Measurements from ENCODE around the gene COG4.

COG4 gene

DNA sequence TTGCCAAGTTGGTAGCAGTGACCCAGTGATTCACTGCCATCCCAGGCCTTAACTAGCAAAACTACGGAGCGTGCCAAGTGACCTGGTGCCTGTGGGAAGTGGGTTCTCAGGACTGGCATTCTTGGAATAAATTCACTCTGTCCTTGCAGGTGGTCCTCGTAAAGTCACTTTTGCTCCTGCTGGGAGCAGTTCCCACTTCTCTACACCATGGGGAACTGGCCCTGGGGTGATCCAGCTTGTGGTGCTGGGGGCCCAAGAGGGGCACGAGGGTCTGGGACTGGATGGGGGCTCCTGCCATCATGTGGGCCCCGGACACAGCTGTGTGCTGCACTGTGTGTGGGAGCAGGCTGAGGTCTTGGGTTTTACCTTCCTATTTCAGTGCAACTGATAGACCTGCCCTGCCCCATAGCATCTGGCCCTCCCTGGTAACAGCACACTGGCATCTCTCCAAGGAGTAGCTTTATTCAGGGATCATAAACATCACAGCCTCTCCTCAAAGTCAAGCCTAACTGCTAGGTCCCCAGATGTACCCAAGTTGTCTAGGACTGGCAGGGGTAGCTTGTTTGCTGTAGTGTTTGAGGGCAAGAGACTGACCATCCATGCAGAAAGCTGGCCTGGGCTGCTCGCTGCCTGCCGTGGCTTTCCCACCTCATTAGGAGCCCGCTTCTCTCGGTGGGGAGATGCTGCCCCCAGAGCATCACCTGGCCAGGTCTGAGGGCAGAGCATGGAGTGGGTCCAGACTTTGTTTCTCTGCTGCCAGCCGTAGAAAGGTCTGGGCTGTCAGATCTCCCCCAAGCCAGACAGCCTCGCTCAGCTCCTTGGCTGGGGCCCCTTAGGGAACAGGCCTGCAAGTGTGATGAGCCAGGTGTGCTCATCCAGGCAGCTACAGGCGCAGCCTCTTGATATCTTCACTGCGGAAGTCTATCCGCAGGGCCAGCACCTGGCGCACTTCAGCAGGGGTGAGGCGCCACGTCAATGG, 42.9 kb downstream of the COG4 start:
- no peak for DNase-seq (ENCODE audit: low read depth in 2 of 2)

DNA sequence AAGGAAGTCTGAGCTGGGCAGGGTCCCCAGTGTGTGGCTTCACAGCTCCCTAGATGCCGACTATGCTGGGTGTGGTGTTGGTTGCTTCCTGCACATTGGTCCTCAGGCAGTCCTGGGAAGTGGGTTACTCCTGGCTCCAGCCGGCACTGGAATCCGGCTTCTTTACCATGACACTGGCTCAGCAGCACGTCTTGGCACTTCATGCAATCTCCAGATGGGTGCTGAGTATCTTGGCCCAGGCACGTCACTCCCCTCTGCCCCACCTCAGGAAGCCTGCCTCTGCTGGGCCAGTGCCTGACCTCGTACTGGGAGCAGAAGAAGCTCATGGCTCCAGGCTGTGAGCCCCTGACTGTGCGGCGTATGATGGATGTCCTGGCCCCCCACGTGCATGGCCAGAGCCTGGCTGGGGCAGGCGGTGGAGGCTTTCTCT, 44.4 kb downstream of the COG4 start:
- DNase-seq (ENCODE audit: low read depth in 2 of 2) = no peak

DNA sequence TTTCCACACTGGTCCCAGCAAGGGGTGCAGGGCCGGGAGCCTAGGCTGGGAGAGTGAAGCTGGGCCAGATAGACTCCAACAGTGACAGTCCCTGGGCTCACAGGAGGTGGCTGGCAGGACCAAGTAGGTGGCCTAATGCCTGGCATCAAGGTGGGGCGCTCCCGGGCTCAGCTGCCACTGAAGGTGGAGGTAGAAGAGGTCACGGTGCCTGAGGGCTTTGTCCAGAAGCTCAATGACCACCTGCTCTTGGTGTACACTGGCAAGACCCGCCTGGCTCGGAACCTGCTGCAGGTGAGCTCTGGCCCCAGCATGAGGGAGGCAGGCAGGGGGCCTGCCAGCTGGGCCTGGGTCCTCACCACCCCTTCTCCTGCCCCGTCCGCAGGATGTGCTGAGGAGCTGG, 45.2 kb downstream of the COG4 start:
- DNase-seq (ENCODE audit: low read depth in 2 of 2) = no peak

DNA sequence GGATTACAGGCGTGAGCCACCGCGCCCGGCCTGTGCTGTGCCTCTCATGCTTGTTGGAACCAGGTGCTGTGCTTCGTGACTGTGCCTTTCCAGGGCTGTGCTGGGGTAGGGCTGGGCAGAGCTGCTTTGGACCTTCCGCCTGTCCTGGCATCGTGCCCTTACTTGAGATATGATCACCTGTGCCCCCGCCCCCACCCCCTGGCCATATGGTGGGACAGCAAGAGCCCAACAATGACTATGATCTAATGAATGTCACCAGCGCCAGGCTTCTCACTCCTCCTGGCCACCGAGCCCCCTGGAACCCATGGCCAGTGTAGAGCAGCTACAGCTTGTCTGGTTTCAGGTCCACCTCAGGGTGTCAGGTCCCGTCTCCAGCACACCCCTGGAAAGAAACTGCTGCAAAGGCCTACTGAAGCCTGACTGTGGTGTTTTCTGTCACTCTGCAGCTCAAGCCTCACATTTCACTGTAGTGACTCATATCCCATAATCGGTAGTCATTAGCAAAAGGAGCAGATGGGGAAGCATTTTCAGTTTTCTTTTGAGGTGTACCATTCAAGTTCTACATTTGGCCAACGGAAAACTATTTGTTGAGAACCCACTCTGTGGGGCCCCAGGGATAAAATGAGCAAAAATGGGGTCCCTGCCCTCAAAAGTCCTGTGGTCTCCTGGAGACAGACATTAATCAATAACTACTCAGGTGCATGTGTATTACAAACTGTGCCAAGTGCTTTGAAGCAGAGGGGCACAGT, 46.9 kb downstream of the COG4 start:
- DNase-seq (ENCODE audit: low read depth in 2 of 2) = no peak

DNA sequence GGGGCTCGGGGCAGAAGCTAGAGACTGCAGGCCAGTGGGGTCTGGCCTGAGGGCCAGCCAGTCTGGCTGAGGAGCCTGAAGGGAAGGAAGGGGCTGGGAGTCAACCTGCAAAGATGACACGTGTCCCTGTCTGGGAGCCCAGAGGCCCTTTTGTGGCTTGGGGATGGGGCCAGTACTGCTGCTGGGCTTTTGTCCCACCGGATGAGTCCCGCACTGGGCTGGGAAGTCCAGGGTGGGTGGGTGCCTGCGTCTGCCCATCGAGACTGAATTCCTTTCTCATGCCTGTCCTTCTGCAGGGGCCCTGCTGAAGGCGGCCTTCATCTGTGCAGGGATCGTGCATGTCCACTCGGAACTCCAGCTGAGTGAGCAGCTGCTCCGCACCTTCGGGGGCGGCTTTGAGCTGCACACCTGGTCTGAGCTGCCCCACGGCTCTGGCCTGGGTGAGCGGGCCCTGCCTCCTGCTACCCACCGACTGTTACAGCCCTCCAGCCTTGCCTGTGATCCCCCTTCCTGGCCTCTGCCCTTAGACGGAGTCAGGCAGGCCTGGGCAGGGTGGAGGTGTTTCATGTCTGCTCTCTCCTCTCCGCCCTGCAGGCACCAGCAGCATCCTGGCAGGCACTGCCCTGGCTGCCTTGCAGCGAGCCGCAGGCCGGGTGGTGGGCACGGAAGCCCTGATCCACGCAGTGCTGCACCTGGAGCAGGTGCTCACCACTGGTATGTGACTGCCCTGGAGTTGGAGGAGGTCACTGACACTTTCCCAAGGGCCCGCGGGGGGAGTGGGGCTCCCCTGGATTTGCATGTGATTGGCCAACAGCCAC, 48.1 kb downstream of the COG4 start:
- no peak for DNase-seq (ENCODE audit: low read depth in 2 of 2)

DNA sequence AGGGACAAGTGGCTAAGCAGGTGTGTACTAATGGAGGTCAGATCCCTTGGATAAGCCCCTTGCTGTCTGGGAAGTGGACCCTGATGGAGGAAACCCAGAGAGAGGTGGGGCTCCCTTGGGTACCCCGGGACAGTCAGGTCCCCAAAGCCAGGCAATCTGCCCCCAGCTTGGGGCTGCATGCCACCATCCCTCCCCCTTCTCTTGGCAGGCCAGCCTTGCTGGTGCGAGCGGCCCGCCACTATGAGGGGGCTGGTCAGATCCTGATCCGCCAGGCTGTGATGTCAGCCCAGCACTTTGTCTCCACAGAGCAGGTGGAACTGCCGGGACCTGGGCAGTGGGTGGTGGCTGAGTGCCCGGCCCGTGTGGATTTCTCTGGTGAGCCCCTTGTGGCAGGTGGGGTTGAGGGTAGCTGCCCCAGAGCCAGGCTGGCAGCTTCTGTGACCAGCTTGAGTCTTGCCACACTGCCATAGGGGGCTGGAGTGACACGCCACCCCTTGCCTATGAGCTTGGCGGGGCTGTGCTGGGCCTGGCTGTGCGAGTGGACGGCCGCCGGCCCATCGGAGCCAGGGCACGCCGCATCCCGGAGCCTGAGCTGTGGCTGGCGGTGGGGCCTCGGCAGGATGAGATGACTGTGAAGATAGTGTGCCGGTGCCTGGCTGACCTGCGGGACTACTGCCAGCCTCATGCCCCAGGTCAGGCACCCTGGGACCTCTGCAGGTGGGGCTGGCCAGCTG, 48.9 kb downstream of the COG4 start:
- no peak for DNase-seq (ENCODE audit: low read depth in 2 of 2)

DNA sequence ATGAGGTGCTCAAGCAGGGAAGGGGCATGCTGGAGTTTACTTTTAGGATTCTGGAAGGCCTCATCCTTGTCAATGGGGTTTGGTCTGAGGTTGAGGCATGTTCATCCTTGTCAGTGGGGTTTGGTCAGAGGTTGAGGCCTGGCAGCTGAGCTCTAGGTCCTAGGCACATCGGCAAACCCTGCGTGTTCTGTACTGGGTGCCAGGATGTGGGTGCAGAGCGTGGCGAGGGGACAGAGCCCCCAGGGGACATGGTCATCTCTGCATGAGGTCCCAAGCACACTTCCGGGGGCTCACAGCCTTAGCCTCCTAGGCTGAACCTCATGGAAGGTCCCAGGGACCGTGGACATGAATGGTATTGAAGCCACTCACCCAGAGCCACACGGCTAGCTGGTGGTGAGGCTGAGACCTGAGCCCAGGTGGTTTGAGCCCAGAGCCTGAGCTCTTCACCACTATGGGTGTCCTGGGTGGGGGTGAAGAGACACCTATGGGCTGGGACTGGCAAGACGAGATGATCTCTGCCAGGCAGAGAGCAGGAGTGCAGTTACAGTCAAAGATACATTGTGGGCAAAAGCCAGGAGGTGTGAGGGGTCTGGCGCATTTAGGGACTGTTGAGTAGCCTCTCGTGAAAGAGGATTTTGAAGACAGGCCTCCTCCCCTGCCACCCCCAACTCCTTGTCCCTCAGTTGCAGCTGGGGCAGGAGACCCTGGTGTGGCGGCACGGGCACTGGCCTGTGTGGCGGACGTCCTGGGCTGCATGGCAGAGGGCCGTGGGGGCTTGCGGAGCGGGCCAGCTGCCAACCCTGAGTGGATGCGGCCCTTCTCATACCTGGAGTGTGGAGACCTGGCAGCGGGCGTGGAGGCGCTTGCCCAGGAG, 49.7 kb downstream of the COG4 start:
- DNase-seq (ENCODE audit: low read depth in 2 of 2) = no peak

DNA sequence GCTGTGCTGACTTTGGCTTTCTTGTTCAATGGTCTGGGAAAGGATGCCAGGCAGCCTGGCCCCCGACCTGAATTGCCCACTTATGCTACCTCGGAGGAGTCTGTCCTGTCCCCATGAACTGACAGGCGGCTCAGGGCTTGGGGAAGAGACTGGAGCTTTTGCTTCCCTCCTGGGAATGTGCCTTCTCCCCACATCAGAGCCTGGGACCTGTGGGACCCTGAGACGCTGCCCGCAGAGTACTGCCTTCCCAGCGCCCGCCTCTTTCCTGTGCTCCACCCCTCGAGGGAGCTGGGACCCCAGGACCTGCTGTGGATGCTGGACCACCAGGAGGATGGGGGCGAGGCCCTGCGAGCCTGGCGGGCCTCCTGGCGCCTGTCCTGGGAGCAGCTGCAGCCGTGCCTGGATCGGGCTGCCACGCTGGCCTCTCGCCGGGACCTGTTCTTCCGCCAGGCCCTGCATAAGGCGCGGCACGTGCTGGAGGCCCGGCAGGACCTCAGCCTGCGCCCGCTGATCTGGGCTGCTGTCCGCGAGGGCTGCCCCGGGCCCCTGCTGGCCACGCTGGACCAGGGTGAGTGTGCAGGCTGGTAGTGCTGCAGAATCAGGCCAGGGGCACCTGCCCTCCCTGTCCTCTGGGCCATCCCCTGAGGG, 50.4 kb downstream of the COG4 start:
- DNase-seq (ENCODE audit: low read depth in 2 of 2) = no peak

DNA sequence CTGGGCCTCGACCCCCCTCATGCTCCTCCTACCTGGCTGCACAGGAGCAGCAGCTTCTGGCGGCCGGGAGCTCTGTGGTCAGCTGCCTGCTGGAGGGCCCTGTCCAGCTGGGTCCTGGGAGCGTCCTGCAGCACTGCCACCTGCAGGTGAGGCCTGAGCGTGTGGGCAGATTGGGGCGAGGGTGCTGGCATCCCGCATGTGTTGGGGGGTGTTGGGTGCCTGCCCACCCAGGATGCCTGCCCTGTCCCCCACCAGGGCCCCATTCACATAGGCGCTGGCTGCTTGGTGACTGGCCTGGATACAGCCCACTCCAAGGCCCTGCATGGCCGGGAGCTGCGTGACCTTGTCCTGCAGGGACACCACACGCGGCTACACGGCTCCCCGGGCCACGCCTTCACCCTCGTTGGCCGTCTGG, 52.4 kb downstream of the COG4 start:
- no peak for DNase-seq (ENCODE audit: low read depth in 2 of 2)

DNA sequence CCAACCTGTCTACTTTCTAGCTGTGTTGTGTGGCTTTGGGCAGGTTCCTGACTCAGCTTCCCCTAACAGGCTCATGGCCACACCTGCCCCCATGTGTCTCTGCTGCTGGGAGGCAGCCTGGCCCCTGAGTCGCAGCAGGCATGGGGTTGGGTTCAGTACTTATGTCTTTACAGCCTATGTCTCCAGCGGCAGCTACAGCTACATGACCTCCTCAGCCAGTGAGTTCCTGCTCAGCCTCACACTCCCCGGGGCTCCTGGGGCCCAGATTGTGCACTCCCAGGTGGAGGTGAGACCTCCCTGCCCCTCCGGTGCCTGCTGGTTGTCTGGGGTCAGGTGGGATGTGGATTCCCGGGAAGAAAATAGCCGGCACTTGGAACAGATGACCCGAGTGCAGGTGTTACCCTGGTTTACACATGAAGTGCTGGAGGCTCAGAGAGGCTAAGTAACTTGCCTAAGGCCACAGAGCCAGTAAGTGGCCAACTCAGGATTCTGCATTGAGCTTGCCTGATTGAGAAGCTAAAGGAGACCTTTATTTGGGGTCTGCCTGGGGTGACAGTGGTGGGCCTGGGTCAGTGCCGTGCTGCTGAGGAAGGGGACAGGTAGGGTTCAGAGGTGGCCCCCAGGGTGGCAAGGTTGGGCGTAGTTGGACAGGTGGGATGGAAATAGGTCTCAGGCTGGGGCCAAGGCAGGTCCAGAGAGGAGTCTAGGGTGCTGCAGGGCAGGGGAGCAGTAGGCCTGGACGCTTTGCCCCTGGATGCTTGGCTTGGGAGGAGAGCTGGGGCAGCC, 53.0 kb downstream of the COG4 start:
- no peak for DNase-seq (ENCODE audit: low read depth in 2 of 2)

DNA sequence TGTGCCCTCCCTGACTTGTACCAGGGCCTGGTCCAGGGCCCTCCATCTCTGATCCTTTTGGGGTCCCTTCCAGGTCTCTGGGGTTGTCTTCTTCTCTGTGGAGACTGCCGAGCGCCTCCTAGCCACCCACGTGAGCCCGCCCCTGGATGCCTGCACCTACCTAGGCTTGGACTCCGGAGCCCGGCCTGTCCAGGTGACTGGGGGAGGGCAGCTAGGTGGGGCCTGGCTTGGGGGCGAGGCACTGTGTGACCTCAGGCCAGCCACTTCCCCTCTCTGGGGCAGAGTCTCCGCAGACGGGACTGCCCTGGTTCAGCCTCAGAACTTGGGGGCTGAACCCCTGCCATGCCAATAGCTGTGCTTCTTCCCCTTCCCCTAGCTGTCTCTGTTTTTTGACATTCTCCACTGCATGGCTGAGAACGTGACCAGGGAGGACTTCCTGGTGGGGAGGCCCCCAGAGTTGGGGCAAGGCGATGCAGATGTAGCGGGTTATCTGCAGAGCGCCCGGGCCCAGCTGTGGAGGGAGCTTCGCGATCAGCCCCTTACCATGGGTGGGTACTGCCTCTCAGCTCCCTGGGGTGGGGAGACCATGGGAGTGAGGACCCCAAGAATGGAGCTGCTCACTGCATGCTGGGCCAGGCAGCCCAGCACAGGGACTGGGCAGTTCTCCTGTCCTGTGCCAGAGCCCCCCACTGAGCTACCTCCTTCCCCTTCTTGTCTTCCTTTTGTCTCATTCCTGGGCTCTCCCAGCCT, 54.4 kb downstream of the COG4 start:
- DNase-seq (ENCODE audit: low read depth in 2 of 2) = no peak

DNA sequence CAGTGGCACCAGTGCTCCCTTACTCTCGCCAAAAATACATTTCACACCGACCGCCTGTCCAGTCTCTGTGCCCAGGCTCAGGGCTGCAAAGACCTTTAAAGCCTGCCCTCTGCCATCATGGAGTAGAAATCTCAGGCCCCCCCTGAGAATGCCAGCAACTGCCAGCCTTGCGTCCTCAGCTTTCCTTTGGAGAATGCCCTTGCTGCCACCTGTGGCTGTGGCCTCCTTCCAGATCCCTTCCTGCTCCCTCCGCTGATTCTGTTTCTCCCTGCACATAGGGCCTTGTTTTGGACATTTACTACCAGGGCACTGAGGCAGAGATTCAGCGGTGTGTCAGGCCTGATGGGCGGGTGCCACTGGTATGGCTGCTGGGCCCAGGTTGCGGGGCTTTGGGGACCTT, 55.7 kb downstream of the COG4 start:
- DNase-seq (ENCODE audit: low read depth in 2 of 2) = no peak

DNA sequence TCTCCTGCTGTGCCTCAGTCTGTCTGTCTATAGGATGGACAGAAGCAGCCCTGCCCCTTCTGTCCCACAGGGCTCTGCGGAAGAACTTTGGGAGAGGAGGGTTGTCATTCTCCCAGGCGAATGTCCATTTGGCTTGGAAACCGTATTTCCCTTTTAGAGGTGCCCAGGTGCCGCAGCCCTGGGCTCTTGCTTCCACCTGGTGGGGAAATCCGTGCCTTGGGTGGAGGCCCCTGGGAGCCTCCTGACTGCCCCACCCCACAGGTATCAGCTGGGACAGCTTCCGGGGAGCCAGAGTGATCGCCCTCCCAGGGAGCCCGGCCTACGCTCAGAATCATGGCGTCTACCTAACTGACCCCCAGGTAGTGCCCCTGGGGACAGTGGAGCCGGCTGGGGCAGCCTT, 56.2 kb downstream of the COG4 start:
- DNase-seq (ENCODE audit: low read depth in 2 of 2) = no peak

DNA sequence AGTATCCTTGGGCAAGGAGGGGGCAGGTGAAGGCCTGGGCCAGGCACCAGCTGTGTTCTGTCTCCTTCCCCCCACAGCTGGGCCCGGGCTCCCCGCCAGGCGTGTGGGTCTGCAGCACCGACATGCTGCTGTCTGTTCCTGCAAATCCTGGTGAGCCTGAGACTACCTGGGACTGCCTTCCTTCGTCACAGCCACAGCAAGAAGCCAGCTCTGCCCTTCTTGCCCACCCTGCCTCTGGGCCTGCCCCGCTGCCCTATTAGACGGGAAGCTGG, 56.6 kb downstream of the COG4 start:
- DNase-seq (ENCODE audit: low read depth in 2 of 2) = no peak

DNA sequence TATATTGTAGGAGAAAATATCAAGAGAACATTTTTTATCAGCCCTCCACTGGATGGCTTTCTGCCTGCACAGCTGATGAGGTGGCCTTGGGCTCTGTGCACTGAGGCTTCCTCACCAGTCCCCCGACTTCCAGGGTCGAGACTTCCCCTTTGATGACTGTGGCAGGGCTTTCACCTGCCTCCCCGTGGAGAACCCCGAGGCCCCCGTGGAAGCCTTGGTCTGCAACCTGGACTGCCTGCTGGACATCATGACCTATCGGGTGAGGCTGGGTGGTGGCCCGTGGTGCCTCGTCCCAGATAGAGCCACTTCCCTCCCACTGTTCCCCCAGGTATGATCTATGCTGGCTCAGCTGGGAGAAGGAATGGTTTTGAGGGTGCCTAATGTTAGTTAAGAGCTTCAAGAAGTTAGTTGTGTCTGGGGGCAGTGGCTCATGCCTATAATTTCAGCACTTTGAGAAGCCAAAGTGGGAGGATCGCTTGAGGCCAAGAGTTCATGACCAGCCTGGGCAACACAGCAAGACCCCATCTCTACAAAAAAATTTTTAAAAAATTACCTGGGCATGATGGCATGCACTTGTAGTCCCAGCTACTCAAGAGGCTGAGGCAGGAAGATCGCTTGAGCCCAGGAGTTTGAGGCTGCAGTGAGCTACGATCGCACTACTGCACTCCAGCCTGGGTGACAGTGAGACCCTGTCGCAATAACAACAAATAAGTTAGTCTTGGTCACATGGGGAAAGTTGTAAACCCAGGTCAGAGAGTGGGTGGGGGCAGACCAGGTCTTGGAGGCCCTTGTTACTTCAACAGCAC, 57.2 kb downstream of the COG4 start:
- no peak for DNase-seq (ENCODE audit: low read depth in 2 of 2)

DNA sequence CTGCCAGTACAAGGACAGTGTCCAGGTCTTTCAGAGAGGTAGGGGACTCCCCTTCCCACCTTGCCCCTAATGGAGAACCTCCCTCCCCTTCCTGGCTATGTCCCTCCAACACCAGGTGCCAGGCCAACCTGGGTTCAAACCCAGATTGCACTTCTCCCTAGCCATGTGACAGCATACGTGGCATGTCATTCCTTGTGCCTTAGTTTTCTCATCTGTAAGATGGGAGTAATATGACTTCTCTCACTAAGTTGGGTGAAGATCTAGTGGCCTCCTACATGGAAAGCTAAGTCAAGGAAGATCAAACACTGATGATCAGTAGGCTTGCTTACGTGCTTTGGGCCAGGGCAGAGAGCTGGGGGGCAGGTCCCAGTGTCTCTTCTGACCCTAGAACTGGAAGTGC, 60.1 kb downstream of the COG4 start:
- DNase-seq (ENCODE audit: low read depth in 2 of 2) = no peak

DNA sequence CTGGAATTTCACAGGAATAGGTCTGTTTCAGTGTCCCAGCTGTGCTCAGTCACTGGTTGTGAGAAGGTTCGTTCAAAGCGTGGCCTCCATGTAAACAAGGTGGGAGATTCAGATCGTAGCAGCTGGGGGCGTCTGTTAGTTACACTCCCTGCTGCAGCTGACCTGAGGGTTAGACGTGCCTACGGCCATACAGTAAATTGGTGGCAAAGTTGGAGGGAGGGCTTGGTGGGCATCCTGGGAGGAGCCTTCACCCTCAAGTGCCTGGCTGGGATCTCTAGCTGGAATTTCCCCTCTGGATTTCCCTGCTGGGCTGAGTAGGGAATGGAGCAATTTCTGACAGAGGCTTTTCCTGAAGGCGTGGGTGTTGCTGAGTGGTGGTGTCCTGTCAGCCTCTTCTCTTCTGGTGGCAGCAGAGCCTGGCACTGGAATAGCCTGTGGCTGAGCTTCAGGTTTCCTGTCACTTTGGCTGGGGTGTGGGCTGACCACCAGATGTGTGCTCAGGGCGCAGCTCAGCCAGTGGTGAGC, 62.6 kb downstream of the COG4 start:
- DNase-seq (ENCODE audit: low read depth in 2 of 2) = no peak

Data from stimulated activated CD8-positive, alpha-beta memory T cell treated with anti-CD3 and anti-CD28 coated beads, Interleukin-7, amount 100 ng/mL, for 4 hours (primary cell).